Mucosa of stomach (tissue), 1 donor: ENCODE results near the gene GARNL3.

Experiments
- H3K27me3 ChIP-seq: one replicate; pipeline ENCODE4 v1.7.0; 2013; ENCODE audit warnings: mild to moderate bottlenecking, low read length; ENCODE audit not compliant: control insufficient read depth, insufficient read depth
- H3K36me3 ChIP-seq: one replicate; pipeline ENCODE4 v1.7.0; 2013; ENCODE audit warnings: low read length; ENCODE audit not compliant: control insufficient read depth, insufficient read depth
- H3K4me1 ChIP-seq: one replicate; pipeline ENCODE4 v1.7.0; 2013; ENCODE audit warnings: mild to moderate bottlenecking, low read length; ENCODE audit not compliant: control insufficient read depth, insufficient read depth
- H3K4me3 ChIP-seq: one replicate; pipeline ENCODE4 v1.7.0; 2013; ENCODE audit warnings: low read length
- H3K9ac ChIP-seq: one replicate; pipeline ENCODE4 v1.7.0; 2013; ENCODE audit warnings: mild to moderate bottlenecking, low read length, moderate library complexity
- H3K9me3 ChIP-seq: one replicate; pipeline ENCODE4 v1.7.0; 2013; ENCODE audit warnings: mild to moderate bottlenecking, low read length, moderate library complexity; ENCODE audit not compliant: control insufficient read depth
- donor health status: Pancreatic carcinoma.

The GARNL3 gene

GRCh38 chr9:127224883-127225739, 39.5 kb upstream of the GARNL3 start:
- no peaks in the 10 kb centered on the region for H3K27me3 ChIP-seq
- peak overlapping the region; percentile 35 for H3K4me3 ChIP-seq
- no peaks in the 10 kb centered on the region for H3K36me3 ChIP-seq
- H3K9ac ChIP-seq = peak overlapping the region; percentile 51
- peaks cover 5% of the 10 kb centered on the region for H3K4me1 ChIP-seq
- H3K9me3 ChIP-seq = no peaks in the 10 kb centered on the region

GRCh38 chr9:127225801-127226625, 38.6 kb upstream of the GARNL3 start:
- H3K9ac ChIP-seq = no peak overlapping the region
- H3K4me1 ChIP-seq = peaks cover 5% of the 10 kb centered on the region
- no peaks in the 10 kb centered on the region for H3K27me3 ChIP-seq
- no peak overlapping the region for H3K4me3 ChIP-seq
- H3K36me3 ChIP-seq = no peaks in the 10 kb centered on the region
- no peaks in the 10 kb centered on the region for H3K9me3 ChIP-seq

- Histone ChIP-seq H3K9ac (no peak overlapping the region), H3K36me3 (no peaks in the 10 kb centered on the region), H3K9me3 (no peaks in the 10 kb centered on the region), H3K27me3 (no peaks in the 10 kb centered on the region), H3K4me3 (no peak overlapping the region), H3K4me1 (peaks cover 7% of the 10 kb centered on the region)
These were observed 34.7 kb upstream of the GARNL3 start for GRCh38 chr9:127229691-127230417.

- no peaks in the 10 kb centered on the region for H3K9me3 ChIP-seq
- H3K4me3 ChIP-seq = no peak overlapping the region
- H3K9ac ChIP-seq = no peak overlapping the region
- H3K36me3 ChIP-seq = no peaks in the 10 kb centered on the region
- peaks cover 7% of the 10 kb centered on the region for H3K4me1 ChIP-seq
- no peaks in the 10 kb centered on the region for H3K27me3 ChIP-seq
These were observed 32.9 kb upstream of the GARNL3 start for GRCh38 chr9:127231666-127232065.

GRCh38 chr9:127232833-127233549, 31.6 kb upstream of the GARNL3 start:
- no peaks in the 10 kb centered on the region for H3K27me3 ChIP-seq
- H3K36me3 ChIP-seq = no peaks in the 10 kb centered on the region
- H3K4me3 ChIP-seq = no peak overlapping the region
- H3K4me1 ChIP-seq = peaks cover 7% of the 10 kb centered on the region
- no peak overlapping the region for H3K9ac ChIP-seq
- H3K9me3 ChIP-seq = no peaks in the 10 kb centered on the region

- Histone ChIP-seq H3K4me1 (peaks cover 7% of the 10 kb centered on the region), H3K4me3 (no peak overlapping the region), H3K27me3 (no peaks in the 10 kb centered on the region), H3K36me3 (no peaks in the 10 kb centered on the region), H3K9me3 (no peaks in the 10 kb centered on the region), H3K9ac (no peak overlapping the region)
These were observed 31.0 kb upstream of the GARNL3 start for GRCh38 chr9:127233550-127233949.

GRCh38 chr9:127233989-127234388, 30.6 kb upstream of the GARNL3 start:
- Histone ChIP-seq H3K4me1 (peaks cover 7% of the 10 kb centered on the region), H3K4me3 (no peak overlapping the region)

GRCh38 chr9:127237801-127238200, 26.8 kb upstream of the GARNL3 start:
- Histone ChIP-seq H3K9me3 (no peaks in the 10 kb centered on the region), H3K4me3 (no peak overlapping the region), H3K36me3 (no peaks in the 10 kb centered on the region), H3K9ac (no peak overlapping the region), H3K27me3 (no peaks in the 10 kb centered on the region), H3K4me1 (peaks cover 10% of the 10 kb centered on the region)

More at GRCh38 chr9:127233989-127234388, 30.6 kb upstream of the GARNL3 start:
- Histone ChIP-seq H3K9ac (no peak overlapping the region), H3K27me3 (no peaks in the 10 kb centered on the region), H3K36me3 (no peaks in the 10 kb centered on the region), H3K9me3 (no peaks in the 10 kb centered on the region)

- no peak overlapping the region for H3K4me3 ChIP-seq
- no peaks in the 10 kb centered on the region for H3K36me3 ChIP-seq
- no peaks in the 10 kb centered on the region for H3K27me3 ChIP-seq
- H3K4me1 ChIP-seq = peaks cover 13% of the 10 kb centered on the region
- no peaks in the 10 kb centered on the region for H3K9me3 ChIP-seq
- no peak overlapping the region for H3K9ac ChIP-seq
These were observed 23.2 kb upstream of the GARNL3 start for GRCh38 chr9:127241354-127241753.

GRCh38 chr9:127244609-127245601, 19.7 kb upstream of the GARNL3 start:
- Histone ChIP-seq H3K36me3 (no peaks in the 10 kb centered on the region), H3K4me1 (peaks cover 13% of the 10 kb centered on the region), H3K27me3 (no peaks in the 10 kb centered on the region), H3K9me3 (no peaks in the 10 kb centered on the region), H3K9ac (peak overlapping the region; percentile 78), H3K4me3 (peak overlapping the region; percentile 64)
